ENCODE data around the gene SAMD8.

Gene SAMD8

DNA sequence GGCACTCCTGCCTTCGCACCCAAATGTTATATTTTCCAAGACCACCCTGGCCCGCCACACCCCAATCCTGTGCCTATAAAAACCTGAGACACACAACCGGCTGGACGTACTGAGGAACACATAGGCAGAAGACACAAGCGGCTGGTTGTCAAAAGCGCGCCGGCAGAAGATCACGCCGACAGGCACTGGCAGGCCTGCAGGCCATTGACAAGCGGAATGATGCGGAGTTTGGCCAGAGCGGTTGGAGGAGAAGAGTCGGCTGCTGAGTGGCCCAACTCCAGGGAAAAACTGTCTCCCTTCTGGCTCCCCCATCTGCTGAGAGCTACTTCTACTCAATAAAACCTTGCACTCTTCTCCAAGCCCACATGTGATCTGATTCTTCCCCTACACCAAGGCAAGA, 39.7 kb upstream of the SAMD8 start:
- H3K4me1 ChIP-seq (ENCODE audit: control insufficient read depth, insufficient read depth, low read length), result peaks cover 9% of the 10 kb centered on the region
- H3K27me3 ChIP-seq (ENCODE audit: control insufficient read depth, insufficient read depth, low read length), result peaks cover 36% of the 10 kb centered on the region; the same call in 1 of the 2 replicates
- H3K27ac ChIP-seq (ENCODE audit: low read depth, low read length), result no peak overlapping the region
- H3K36me3 ChIP-seq (ENCODE audit: control insufficient read depth, insufficient read depth, low read length), result no peaks in the 10 kb centered on the region
- H3K9me3 ChIP-seq (ENCODE audit: control insufficient read depth, insufficient read depth, low read depth, low read length), result no peaks in the 10 kb centered on the region
- no peak overlapping the region for H3K4me3 ChIP-seq (ENCODE audit: low read depth, low read length)
- H3K9ac ChIP-seq (ENCODE audit: low read length), result no peak overlapping the region

DNA sequence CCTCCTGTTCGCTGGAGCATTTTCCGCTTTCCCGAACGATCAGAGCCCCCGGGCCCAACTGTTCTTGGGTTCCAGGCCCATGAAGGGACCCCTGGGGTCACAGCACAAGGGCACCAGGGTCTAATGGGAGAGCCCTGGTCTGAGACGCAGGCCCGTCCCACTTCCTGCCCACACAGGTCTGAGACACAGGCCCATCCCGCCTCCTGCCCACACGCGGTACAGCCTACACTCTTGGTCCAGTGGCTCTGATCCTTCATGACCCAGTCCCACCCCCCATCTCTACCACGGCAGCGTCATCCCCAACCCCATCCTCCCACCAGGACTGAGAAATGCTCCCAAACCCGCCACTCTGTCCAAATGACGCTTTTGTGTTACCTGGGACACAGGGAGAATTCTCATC, 38.7 kb upstream of the SAMD8 start:
- Histone ChIP-seq H3K27me3 (ENCODE audit: control insufficient read depth, insufficient read depth, low read length) (peaks cover 43% of the 10 kb centered on the region; the same call in 1 of the 2 replicates), H3K9ac (ENCODE audit: low read length) (no peak overlapping the region), H3K4me1 (ENCODE audit: control insufficient read depth, insufficient read depth, low read length) (peaks cover 11% of the 10 kb centered on the region)

DNA sequence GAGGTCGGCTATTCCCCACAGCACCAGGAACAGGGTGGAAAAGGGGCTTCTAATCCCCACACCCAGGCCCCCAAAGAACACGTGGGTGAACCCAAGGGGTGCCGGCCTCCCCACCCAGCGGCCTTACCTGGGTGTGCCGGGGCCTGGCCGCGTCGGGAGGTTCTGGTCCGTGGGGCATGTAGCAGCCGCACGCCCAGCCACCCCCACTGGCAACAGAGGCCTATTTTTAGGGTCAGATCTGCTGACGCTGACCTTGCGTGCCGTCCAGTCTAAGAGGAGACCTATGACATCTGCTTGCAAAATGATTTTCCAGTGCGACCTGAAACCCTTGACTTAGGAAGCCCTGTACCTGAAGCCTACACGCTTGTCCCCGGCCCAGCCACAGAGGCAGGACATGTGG, 38.0 kb upstream of the SAMD8 start:
- no peak overlapping the region for H3K4me3 ChIP-seq (ENCODE audit: low read depth, low read length)
- H3K27me3 ChIP-seq (ENCODE audit: control insufficient read depth, insufficient read depth, low read length), result peaks cover 47% of the 10 kb centered on the region; the same call in 1 of the 2 replicates
- H3K36me3 ChIP-seq (ENCODE audit: control insufficient read depth, insufficient read depth, low read length), result no peaks in the 10 kb centered on the region

More for the DNA sequence above, 38.7 kb upstream of the SAMD8 start:
- no peaks in the 10 kb centered on the region for H3K36me3 ChIP-seq (ENCODE audit: control insufficient read depth, insufficient read depth, low read length)
- H3K4me3 ChIP-seq (ENCODE audit: low read depth, low read length), result no peak overlapping the region
- no peaks in the 10 kb centered on the region for H3K9me3 ChIP-seq (ENCODE audit: control insufficient read depth, insufficient read depth, low read depth, low read length)
- H3K27ac ChIP-seq (ENCODE audit: low read depth, low read length), result no peak overlapping the region

DNA sequence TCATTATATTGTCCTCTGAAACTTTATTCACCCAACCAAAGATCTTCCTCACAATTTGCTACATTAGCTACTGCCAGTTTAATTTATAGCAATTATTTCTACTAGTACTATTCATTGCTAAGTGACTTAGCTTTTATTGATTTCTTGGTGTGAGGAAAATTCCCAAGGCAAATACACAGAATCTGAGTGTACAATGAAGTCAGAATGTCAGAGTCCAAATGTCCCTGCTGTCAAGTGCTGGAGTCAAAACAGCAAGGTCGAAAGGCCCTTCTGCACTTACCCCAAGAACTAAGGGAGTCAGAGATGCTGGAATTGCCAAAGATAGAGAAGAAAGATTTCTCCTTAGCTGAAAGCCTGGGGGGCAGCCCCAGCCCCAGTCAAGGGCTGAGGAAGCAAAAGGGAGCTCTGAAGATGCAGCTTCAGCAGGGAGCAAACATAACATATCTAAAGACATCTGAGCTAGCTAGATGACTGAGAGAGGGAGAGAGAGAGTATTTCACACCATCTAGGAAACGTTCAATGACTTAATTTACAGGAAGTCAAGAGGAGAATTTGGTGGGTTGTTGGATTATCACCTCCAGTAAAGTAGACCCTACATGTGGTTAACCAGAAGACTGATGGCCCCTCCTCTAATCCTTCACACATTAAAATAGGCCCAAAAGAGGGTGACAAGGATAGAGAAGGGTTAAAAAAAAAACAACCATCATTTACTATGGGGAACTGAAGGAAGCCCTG, 36.6 kb upstream of the SAMD8 start:
- Histone ChIP-seq H3K27me3 (ENCODE audit: control insufficient read depth, insufficient read depth, low read length) (peaks cover 48% of the 10 kb centered on the region; the same call in 1 of the 2 replicates), H3K27ac (ENCODE audit: low read depth, low read length) (no peak overlapping the region), H3K9ac (ENCODE audit: low read length) (no peak overlapping the region), H3K4me1 (ENCODE audit: control insufficient read depth, insufficient read depth, low read length) (peaks cover 17% of the 10 kb centered on the region), H3K4me3 (ENCODE audit: low read depth, low read length) (no peak overlapping the region), H3K36me3 (ENCODE audit: control insufficient read depth, insufficient read depth, low read length) (no peaks in the 10 kb centered on the region), H3K9me3 (ENCODE audit: control insufficient read depth, insufficient read depth, low read depth, low read length) (no peaks in the 10 kb centered on the region)

More for the DNA sequence above, 38.0 kb upstream of the SAMD8 start:
- H3K9ac ChIP-seq (ENCODE audit: low read length), result no peak overlapping the region
- no peak overlapping the region for H3K27ac ChIP-seq (ENCODE audit: low read depth, low read length)
- H3K4me1 ChIP-seq (ENCODE audit: control insufficient read depth, insufficient read depth, low read length), result peaks cover 11% of the 10 kb centered on the region
- H3K9me3 ChIP-seq (ENCODE audit: control insufficient read depth, insufficient read depth, low read depth, low read length), result no peaks in the 10 kb centered on the region

DNA sequence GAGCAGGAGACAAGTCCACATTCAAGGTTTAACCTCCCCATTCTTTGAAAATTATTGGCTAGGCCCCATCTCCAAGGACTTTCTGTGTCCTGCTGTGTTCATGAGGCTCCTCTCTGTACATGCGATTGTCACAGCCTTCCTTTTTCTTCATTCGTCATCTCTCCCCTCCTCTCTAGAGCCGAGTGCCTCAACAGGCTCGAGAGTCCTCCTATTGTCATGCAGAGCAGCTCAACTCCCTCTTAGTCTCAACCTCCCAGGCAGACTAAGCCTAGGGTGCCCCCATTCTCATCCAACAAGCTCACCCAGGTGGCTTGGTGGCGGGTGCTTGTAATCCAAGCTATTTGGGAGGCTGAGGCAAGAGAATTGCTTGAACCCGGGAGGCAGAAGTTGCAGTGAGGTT, 35.1 kb upstream of the SAMD8 start:
- Histone ChIP-seq H3K27ac (ENCODE audit: low read depth, low read length) (no peak overlapping the region), H3K4me1 (ENCODE audit: control insufficient read depth, insufficient read depth, low read length) (peaks cover 23% of the 10 kb centered on the region), H3K9ac (ENCODE audit: low read length) (no peak overlapping the region), H3K36me3 (ENCODE audit: control insufficient read depth, insufficient read depth, low read length) (no peaks in the 10 kb centered on the region), H3K4me3 (ENCODE audit: low read depth, low read length) (no peak overlapping the region), H3K9me3 (ENCODE audit: control insufficient read depth, insufficient read depth, low read depth, low read length) (peaks cover 4% of the 10 kb centered on the region), H3K27me3 (ENCODE audit: control insufficient read depth, insufficient read depth, low read length) (peaks cover 55% of the 10 kb centered on the region; the same call in 1 of the 2 replicates)

DNA sequence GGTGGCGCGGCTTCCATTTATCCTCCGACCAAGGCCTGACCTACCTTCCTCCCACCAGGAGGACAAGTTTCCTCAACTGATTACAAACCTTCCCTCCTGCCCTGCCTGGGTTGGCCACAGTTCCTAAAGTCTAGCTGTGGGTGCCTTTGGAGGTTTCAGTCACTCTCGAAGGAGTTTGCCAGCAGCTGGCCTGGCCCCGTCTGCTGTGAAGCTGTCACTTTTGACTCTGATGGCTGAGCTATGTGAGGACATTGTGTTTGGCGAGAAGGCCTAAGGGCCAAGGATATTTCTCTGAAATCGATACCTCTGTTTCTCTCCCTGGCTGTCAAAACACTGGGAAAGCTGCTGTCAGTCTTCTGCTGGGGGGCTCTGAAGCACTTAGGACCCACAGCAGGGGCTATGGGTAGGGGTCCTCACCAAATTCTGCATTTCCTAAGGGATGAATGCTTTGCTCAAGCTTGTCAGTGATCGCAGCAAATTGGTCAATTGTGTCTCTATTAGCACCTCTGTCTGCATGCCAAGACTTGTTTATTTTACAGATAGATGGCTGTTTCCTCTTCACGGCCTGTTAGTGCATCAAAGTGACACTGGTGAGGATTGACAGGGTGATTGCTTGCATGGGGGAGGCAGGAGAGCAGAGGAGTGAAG, 31.9 kb upstream of the SAMD8 start:
- no peak overlapping the region for H3K4me3 ChIP-seq (ENCODE audit: low read depth, low read length)
- H3K9me3 ChIP-seq (ENCODE audit: control insufficient read depth, insufficient read depth, low read depth, low read length), result peaks cover 10% of the 10 kb centered on the region
- H3K4me1 ChIP-seq (ENCODE audit: control insufficient read depth, insufficient read depth, low read length), result peaks cover 30% of the 10 kb centered on the region
- peaks cover 65% of the 10 kb centered on the region; the same call in 1 of the 2 replicates for H3K27me3 ChIP-seq (ENCODE audit: control insufficient read depth, insufficient read depth, low read length)
- no peak overlapping the region for H3K9ac ChIP-seq (ENCODE audit: low read length)
- H3K36me3 ChIP-seq (ENCODE audit: control insufficient read depth, insufficient read depth, low read length), result no peaks in the 10 kb centered on the region
- no peak overlapping the region for H3K27ac ChIP-seq (ENCODE audit: low read depth, low read length)

DNA sequence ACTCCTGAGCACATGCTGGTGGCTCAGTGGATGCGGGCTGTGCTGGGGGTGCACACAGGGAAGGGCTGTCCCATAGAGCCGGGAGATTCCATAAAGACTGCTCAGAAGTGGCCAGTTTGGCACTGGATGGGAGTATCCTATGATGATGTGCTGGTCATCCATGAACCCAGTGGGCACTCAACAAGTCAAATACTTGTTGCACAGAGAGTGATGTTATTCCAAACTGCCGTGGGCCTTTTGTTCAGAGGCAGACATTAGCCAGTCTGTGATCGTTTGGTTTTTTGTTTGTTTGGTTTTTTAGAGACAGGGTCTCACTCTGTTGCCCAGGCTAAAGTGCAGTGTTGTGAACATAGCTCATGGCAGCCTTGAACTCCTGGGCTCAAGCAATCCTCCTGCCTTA, 30.9 kb upstream of the SAMD8 start:
- H3K27ac ChIP-seq (ENCODE audit: low read depth, low read length), result no peak overlapping the region

DNA sequence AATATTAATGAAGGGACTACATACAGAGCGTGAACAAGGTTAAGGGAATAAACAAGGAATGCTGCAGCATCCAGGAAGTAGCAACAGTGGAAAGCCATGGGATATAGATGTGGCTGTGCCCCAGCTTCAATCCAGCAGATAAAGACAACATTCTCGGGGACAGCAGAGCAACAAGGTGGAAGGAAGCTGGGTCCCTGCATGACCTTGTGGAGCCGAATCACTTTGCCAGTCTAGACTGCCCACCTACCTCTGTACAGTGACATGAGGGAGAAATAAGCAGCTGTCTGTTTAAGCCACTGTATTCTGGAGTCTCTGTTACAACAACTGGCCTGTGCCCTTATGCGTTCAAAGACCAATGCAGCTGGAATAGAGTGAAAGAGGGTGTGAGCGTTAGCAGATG, 30.1 kb upstream of the SAMD8 start:
- Histone ChIP-seq H3K27me3 (ENCODE audit: control insufficient read depth, insufficient read depth, low read length) (peaks cover 61% of the 10 kb centered on the region; the same call in 1 of the 2 replicates), H3K4me3 (ENCODE audit: low read depth, low read length) (no peak overlapping the region)

More for the DNA sequence above, 30.9 kb upstream of the SAMD8 start:
- Histone ChIP-seq H3K9me3 (ENCODE audit: control insufficient read depth, insufficient read depth, low read depth, low read length) (peaks cover 10% of the 10 kb centered on the region), H3K9ac (ENCODE audit: low read length) (no peak overlapping the region), H3K27me3 (ENCODE audit: control insufficient read depth, insufficient read depth, low read length) (peaks cover 65% of the 10 kb centered on the region; the same call in 1 of the 2 replicates), H3K36me3 (ENCODE audit: control insufficient read depth, insufficient read depth, low read length) (no peaks in the 10 kb centered on the region), H3K4me1 (ENCODE audit: control insufficient read depth, insufficient read depth, low read length) (peaks cover 36% of the 10 kb centered on the region), H3K4me3 (ENCODE audit: low read depth, low read length) (no peak overlapping the region)

DNA sequence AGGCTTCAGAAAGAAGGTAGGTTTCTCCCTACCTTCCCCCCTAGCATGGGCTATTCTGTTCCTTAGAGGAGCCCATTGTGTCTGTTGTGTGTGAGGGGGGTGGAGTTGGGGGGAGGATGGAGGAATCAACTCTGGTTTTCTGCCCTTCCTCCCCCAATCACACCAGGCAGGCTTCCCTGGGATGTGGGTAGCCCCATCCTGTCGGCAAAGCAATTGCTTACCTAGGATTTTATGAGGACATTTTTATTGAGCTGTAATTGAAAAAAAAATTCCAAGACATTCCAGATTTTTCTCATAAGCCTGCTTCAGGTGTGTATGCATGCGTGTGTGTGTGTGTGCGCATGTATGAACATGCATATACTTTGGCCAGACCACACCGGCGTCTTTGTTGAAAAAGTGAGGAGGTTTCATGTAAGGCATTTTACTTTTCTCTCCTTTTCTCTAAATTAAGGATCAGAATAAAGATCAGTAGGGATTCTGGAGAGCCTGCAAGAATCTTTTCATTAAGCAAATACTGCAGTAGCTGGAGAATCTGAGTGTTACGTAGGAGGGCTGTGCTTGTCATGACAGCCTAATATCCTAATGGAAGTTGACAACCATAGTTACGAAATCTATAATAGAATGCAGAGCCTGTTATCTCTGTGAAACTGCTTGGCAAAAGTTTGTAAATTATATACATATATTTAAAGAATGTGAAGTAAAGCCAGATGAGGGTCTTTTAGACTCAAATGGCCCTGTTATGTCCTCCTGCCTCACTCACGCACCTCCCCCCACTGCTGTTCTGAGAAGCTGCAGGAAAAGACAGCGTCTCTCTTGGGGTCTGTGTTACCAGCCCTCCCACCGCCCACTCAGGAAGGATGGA, 27.3 kb upstream of the SAMD8 start:
- H3K27ac ChIP-seq (ENCODE audit: low read depth, low read length), result no peak overlapping the region
- H3K9me3 ChIP-seq (ENCODE audit: control insufficient read depth, insufficient read depth, low read depth, low read length), result peaks cover 10% of the 10 kb centered on the region
- H3K27me3 ChIP-seq (ENCODE audit: control insufficient read depth, insufficient read depth, low read length), result peaks cover 54% of the 10 kb centered on the region; the same call in 1 of the 2 replicates
- H3K36me3 ChIP-seq (ENCODE audit: control insufficient read depth, insufficient read depth, low read length), result no peaks in the 10 kb centered on the region
- peaks cover 40% of the 10 kb centered on the region for H3K4me1 ChIP-seq (ENCODE audit: control insufficient read depth, insufficient read depth, low read length)
- H3K4me3 ChIP-seq (ENCODE audit: low read depth, low read length), result no peak overlapping the region
- H3K9ac ChIP-seq (ENCODE audit: low read length), result no peak overlapping the region

More for the DNA sequence above, 30.1 kb upstream of the SAMD8 start:
- H3K4me1 ChIP-seq (ENCODE audit: control insufficient read depth, insufficient read depth, low read length), result peaks cover 34% of the 10 kb centered on the region
- no peaks in the 10 kb centered on the region for H3K36me3 ChIP-seq (ENCODE audit: control insufficient read depth, insufficient read depth, low read length)
- H3K9ac ChIP-seq (ENCODE audit: low read length), result no peak overlapping the region
- H3K9me3 ChIP-seq (ENCODE audit: control insufficient read depth, insufficient read depth, low read depth, low read length), result peaks cover 10% of the 10 kb centered on the region
- no peak overlapping the region for H3K27ac ChIP-seq (ENCODE audit: low read depth, low read length)

DNA sequence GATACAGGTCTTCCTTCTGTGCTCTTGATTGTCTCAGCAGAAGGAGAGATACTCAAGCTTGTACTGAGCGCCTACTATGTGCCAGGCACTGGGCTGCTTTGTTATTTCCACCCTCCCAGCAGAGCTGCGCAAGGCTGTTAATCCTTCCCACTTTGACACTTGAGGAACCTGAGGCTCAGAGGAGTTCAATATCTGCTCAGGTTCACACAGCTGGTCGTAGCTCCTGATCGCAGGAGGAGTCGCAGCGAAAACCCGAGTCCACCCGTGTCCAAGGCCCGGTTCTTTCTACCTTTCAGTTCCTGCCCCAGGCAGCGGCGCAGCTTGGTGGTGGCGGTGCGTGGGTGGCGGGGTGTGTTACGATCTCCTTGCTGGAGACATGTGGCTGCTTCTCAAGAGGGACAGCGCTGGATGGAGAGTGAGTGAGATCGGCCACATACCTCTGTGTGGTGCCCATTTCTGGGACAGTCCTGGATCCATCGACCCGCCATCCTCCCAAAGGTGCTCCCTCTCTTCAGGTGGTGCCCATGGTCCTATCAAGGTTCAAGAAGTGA, 26.5 kb upstream of the SAMD8 start:
- Histone ChIP-seq H3K9ac (ENCODE audit: low read length) (no peak overlapping the region), H3K4me3 (ENCODE audit: low read depth, low read length) (no peak overlapping the region), H3K27me3 (ENCODE audit: control insufficient read depth, insufficient read depth, low read length) (peaks cover 54% of the 10 kb centered on the region; the same call in 1 of the 2 replicates), H3K4me1 (ENCODE audit: control insufficient read depth, insufficient read depth, low read length) (peaks cover 34% of the 10 kb centered on the region), H3K27ac (ENCODE audit: low read depth, low read length) (no peak overlapping the region), H3K36me3 (ENCODE audit: control insufficient read depth, insufficient read depth, low read length) (no peaks in the 10 kb centered on the region), H3K9me3 (ENCODE audit: control insufficient read depth, insufficient read depth, low read depth, low read length) (peaks cover 10% of the 10 kb centered on the region)
